OCI-LY1 (cell line): ENCODE measurements around the gene ASXL2.

Source experiments
- H2AFZ ChIP-seq: fragments of 200-600 bp; sonication (generic), shearing (Covaris generic); 2 replicates; pipeline ENCODE4 v1.6.0; 2014; ENCODE audit warnings: antibody characterized with exemption, mild to moderate bottlenecking, low read length
- H3F3A ChIP-seq: fragments of 200-600 bp; sonication (generic), shearing (Covaris generic); 2 replicates; pipeline ENCODE4 v1.6.0; 2014; ENCODE audit warnings: mild to moderate bottlenecking, antibody characterized with exemption, low read length, moderate library complexity; ENCODE audit not compliant: insufficient read depth
- H3K27ac ChIP-seq: fragments of 200-600 bp; sonication (generic); 2 replicates; pipeline ENCODE4 v1.5.1; 2014; ENCODE audit warnings: low read length, mixed run types, mild to moderate bottlenecking, low read depth; ENCODE audit not compliant: poor library complexity, severe bottlenecking
- H3K27me3 ChIP-seq: fragments of 200-600 bp; sonication (generic); 2 replicates; pipeline ENCODE4 v1.6.0; 2014; ENCODE audit warnings: antibody characterized with exemption, mild to moderate bottlenecking, low read length, moderate library complexity; ENCODE audit not compliant: insufficient read depth
- H3K36me3 ChIP-seq: fragments of 200-600 bp; sonication (generic); 2 replicates; pipeline ENCODE4 v1.6.1; 2014; ENCODE audit warnings: mild to moderate bottlenecking, antibody characterized with exemption, low read length, moderate library complexity, mixed read lengths; ENCODE audit not compliant: insufficient read depth
- H3K4me1 ChIP-seq: fragments of 200-600 bp; sonication (generic); 2 replicates; pipeline ENCODE4 v1.5.1; 2014; ENCODE audit warnings: mild to moderate bottlenecking, low read length, moderate library complexity; ENCODE audit not compliant: insufficient read depth, severe bottlenecking
- H3K4me2 ChIP-seq: fragments of 200-600 bp; sonication (generic), shearing (Covaris generic); 2 replicates; pipeline ENCODE4 v1.6.1; 2014; ENCODE audit warnings: low read length
- H3K4me3 ChIP-seq: fragments of 200-600 bp; sonication (generic); 2 replicates; pipeline ENCODE4 v1.5.1; 2014; ENCODE audit warnings: low read length, low read depth, mild to moderate bottlenecking, mixed read lengths; ENCODE audit not compliant: poor library complexity, severe bottlenecking
- H3K79me2 ChIP-seq: fragments of 200-600 bp; shearing (Covaris generic); 2 replicates; pipeline ENCODE4 v1.6.1; 2016; ENCODE audit warnings: mixed run types, low read length, mixed read lengths; ENCODE audit not compliant: insufficient read depth
- H3K9ac ChIP-seq: fragments of 200-600 bp; sonication (generic), shearing (Covaris generic); 2 replicates; pipeline ENCODE4 v1.6.1; 2014; ENCODE audit warnings: mild to moderate bottlenecking, low read length, mixed read lengths
- H3K9me2 ChIP-seq: fragments of 200-600 bp; sonication (generic), shearing (Covaris generic); 2 replicates; pipeline ENCODE4 v1.6.1; 2014; ENCODE audit warnings: low read depth, mild to moderate bottlenecking, low read length, mixed read lengths
- H3K9me3 ChIP-seq: fragments of 200-600 bp; shearing (Covaris generic); 2 replicates; pipeline ENCODE4 v1.6.1; 2014; ENCODE audit warnings: low read length, mixed read lengths
- H4K20me1 ChIP-seq: fragments of 200-600 bp; sonication (generic), shearing (Covaris generic); 2 replicates; pipeline ENCODE4 v1.6.0; 2016; ENCODE audit warnings: mild to moderate bottlenecking, low read length; ENCODE audit not compliant: insufficient read depth
- EZH2 ChIP-seq: fragments of 200-600 bp; sonication (generic), shearing (Covaris generic); IDR thresholded peaks from 2 replicates; pipeline ENCODE4 v1.8.0; 2017; ENCODE audit warnings: borderline replicate concordance, mixed run types, mild to moderate bottlenecking, antibody characterized with exemption, low read length, moderate library complexity, mixed read lengths
- TF ChIP-seq, protein P1 (sequence below): fragments of 200-600 bp; sonication (generic), shearing (Covaris generic); IDR thresholded peaks from 2 replicates; pipeline ENCODE4 v1.5.1; 2017; ENCODE audit warnings: mild to moderate bottlenecking, antibody characterized with exemption, low read length, moderate library complexity, mixed read lengths

ASXL2 gene

GRCh38 chr2:25685741-25686140, 192.5 kb downstream of the ASXL2 start:
- Histone ChIP-seq H3K79me2 (no peaks in the 10 kb centered on the region), H4K20me1 (no peaks in the 10 kb centered on the region), H3K4me1 (no peaks in the 10 kb centered on the region), H2AFZ (no peak overlapping the region), H3K9ac (no peak overlapping the region), H3K4me3 (no peak overlapping the region), H3K4me2 (no peak overlapping the region), H3K9me3 (no peaks in the 10 kb centered on the region), H3K27me3 (no peaks in the 10 kb centered on the region), H3K27ac (no peak overlapping the region), H3K36me3 (no peaks in the 10 kb centered on the region), H3F3A (no peaks in the 10 kb centered on the region), H3K9me2 (no peaks in the 10 kb centered on the region)
- TF ChIP-seq, protein P1, sequence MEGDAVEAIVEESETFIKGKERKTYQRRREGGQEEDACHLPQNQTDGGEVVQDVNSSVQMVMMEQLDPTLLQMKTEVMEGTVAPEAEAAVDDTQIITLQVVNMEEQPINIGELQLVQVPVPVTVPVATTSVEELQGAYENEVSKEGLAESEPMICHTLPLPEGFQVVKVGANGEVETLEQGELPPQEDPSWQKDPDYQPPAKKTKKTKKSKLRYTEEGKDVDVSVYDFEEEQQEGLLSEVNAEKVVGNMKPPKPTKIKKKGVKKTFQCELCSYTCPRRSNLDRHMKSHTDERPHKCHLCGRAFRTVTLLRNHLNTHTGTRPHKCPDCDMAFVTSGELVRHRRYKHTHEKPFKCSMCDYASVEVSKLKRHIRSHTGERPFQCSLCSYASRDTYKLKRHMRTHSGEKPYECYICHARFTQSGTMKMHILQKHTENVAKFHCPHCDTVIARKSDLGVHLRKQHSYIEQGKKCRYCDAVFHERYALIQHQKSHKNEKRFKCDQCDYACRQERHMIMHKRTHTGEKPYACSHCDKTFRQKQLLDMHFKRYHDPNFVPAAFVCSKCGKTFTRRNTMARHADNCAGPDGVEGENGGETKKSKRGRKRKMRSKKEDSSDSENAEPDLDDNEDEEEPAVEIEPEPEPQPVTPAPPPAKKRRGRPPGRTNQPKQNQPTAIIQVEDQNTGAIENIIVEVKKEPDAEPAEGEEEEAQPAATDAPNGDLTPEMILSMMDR = no peak
- no peak for TF ChIP-seq EZH2

GRCh38 chr2:25684577-25685473, 193.5 kb downstream of the ASXL2 start:
- Histone ChIP-seq H3K9me2 (no peaks in the 10 kb centered on the region), H3K4me3 (no peak overlapping the region), H3K9me3 (no peaks in the 10 kb centered on the region), H3K27me3 (no peaks in the 10 kb centered on the region), H3K36me3 (no peaks in the 10 kb centered on the region), H3K27ac (no peak overlapping the region), H3K9ac (no peak overlapping the region), H3F3A (no peaks in the 10 kb centered on the region), H2AFZ (no peak overlapping the region), H3K79me2 (no peaks in the 10 kb centered on the region), H3K4me2 (no peak overlapping the region), H4K20me1 (no peaks in the 10 kb centered on the region), H3K4me1 (no peaks in the 10 kb centered on the region)
- no peak for TF ChIP-seq EZH2
- TF ChIP-seq, protein P1 = no peak
